ENCODE data around the gene KAZN. TPM values are rescaled to one million over a fixed set of nuclear protein-coding genes. Genes with fewer than 3 reads are reported as not detected.

The KAZN gene
- total and polyA plus RNA-seq, 12 donors: 1.1 to 6.5 (median 1.9) TPM

DNA sequence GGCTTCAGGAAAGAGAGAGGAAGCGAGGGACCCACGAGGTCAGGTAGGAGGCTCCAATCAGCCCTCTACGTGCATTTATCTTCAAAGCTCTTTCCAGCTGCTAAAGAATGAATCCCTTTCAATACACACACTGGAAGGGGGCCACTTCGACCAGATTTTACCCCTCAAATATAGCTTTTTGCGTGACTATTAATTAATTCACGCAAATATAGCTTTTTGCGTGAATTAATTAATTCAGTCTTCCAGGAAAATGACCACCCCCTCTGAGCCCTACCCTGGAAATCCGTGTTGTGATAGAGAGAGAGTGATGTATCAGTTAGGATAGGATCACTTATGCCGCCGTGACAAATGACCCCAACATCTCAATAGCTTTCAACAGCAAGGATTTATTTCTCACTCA lies 289.9 kb downstream of the KAZN start:
- ATAC-seq (no peak), DNase-seq (no peak)
- H3K36me3 ChIP-seq: no peaks in the 10 kb centered on the region
- H3K27ac ChIP-seq: no peak overlapping the region
- WGBS, 2 donors: 81 to 85% methylated on average over 10 of the region's 10 CpGs
- intact Hi-C loops (cut with DNase I): no loop called here
- peaks cover 0 to 28% (median 10%) of the 10 kb centered on the region in 7 donors for H3K27me3 ChIP-seq
- TF ChIP-seq, protein P1, sequence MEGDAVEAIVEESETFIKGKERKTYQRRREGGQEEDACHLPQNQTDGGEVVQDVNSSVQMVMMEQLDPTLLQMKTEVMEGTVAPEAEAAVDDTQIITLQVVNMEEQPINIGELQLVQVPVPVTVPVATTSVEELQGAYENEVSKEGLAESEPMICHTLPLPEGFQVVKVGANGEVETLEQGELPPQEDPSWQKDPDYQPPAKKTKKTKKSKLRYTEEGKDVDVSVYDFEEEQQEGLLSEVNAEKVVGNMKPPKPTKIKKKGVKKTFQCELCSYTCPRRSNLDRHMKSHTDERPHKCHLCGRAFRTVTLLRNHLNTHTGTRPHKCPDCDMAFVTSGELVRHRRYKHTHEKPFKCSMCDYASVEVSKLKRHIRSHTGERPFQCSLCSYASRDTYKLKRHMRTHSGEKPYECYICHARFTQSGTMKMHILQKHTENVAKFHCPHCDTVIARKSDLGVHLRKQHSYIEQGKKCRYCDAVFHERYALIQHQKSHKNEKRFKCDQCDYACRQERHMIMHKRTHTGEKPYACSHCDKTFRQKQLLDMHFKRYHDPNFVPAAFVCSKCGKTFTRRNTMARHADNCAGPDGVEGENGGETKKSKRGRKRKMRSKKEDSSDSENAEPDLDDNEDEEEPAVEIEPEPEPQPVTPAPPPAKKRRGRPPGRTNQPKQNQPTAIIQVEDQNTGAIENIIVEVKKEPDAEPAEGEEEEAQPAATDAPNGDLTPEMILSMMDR (IDR thresholded peaks at IDR 0.05): no peak
- no peaks in the 10 kb centered on the region for H3K4me1 ChIP-seq
- no peak overlapping the region for H3K4me3 ChIP-seq
- no peaks in the 10 kb centered on the region for H3K9me3 ChIP-seq

DNA sequence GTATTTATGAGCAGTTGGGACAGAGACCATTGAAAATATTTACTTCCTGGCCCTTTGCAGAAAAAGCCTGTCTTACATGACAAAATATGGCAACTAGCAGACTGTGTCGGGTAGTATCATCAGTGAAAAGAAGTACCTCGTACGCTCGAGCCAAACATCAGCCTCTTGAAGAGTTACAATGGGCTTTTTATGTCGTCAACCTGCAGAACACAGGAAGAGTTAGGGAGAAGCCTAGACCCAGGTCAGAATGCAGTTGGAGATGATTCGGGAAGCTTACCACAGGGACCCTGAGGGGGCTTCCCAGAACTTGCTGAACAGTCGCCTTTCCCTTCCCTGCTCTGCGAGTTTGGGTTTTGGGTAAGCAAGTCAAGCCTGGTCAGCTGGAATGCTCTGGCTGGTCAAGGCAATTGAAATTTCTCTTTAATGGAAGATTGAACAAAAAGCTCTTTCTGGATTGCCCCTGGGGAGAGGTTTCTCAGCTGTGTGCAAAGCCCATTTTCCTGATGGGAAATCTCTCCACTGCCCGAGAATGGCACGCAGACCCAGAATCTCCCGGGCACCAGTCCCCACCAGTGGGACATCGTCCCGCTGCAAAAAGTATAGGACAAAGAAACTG lies 291.4 kb downstream of the KAZN start:
- no peak overlapping the region for H3K4me3 ChIP-seq
- H3K36me3 ChIP-seq: no peaks in the 10 kb centered on the region
- H3K27ac ChIP-seq: no peak overlapping the region
- peaks cover 0 to 3% (median 0%) of the 10 kb centered on the region in 9 donors for H3K4me1 ChIP-seq
- no peak for DNase-seq
- no peaks in the 10 kb centered on the region for H3K9me3 ChIP-seq
- intact Hi-C loops (cut with DNase I): no loop called here
- WGBS, 2 donors: 79 to 80% methylated on average over 13 of the region's 13 CpGs
- peaks cover 0 to 30% (median 21%) of the 10 kb centered on the region in 7 donors for H3K27me3 ChIP-seq
- no peak for ATAC-seq
- TF ChIP-seq, protein P1 (IDR thresholded peaks at IDR 0.05): no peak

DNA sequence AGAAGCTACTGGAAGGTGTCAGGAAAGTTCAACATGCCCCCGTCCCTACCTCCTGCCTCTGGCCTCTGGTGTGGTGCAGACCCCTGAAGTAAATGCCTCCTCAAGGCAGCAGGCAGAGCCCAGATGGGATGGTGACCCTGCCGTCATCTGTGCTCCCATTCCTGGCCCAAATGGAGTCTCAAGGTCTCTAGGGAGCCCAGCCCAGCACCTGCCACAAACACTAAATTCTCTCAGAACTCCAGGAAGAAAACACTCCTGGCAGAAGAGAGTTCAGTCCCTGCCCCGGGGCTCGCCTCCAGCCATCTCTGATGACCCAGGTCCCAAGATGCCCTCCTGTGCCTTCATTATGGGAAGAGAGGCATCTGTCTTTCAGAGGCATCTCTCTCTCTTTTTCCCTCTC lies 293.5 kb downstream of the KAZN start:
- no peaks in the 10 kb centered on the region for H3K9me3 ChIP-seq
- H3K27me3 ChIP-seq: peaks cover 0 to 41% (median 26%) of the 10 kb centered on the region in 7 donors
- H3K36me3 ChIP-seq: no peaks in the 10 kb centered on the region
- intact Hi-C loops (cut with DNase I): no loop called here
- H3K4me3 ChIP-seq: no peak overlapping the region
- peaks cover 0 to 3% (median 0%) of the 10 kb centered on the region in 9 donors for H3K4me1 ChIP-seq
- H3K27ac ChIP-seq: no peak overlapping the region
- no peak for DNase-seq
- no peak for ATAC-seq
- 70 to 89% methylated on average over 4 of the region's 4 CpGs for WGBS, 2 donors
- TF ChIP-seq, protein P1 (IDR thresholded peaks at IDR 0.05): no peak

DNA sequence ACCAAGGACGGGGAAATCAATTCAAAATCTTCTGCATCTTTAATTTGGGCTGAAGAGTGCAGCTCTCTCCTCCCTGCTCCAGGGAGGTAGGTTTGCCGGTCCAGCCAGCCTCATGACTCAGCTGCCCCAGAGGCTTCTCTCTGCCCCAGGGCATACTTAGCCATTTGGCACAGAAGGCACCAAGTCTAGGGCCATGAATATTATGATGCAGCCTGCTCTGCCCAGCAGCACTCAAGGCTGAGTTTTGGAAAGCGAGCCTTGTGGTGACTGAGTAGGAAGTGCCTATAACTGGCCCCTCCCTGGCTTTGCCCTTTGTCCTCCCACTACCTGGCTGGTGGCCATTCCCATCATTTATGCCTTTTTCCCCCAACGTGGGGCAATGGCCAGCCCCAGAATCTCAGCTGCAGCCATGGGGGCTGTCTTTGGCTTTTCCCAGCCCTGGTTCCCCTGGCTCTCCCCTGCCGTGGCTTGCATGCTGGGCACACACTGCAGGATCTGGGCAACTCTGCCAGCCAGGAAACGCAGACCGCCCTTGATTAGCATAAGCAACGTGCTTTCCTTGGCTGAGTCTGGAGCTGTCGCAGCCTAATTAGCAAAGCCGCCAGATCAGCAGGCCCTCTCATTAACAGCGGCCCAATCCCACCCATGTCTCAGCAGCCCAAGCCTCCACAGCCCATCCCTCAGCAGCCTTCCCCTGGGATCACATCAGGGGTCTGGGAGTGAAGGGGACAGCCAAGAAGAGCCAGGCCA lies 296.5 kb downstream of the KAZN start:
- Histone ChIP-seq H3K4me3 (no peak overlapping the region), H3K4me1 (peaks cover 0 to 3% (median 0%) of the 10 kb centered on the region in 9 donors), H3K36me3 (no peaks in the 10 kb centered on the region), H3K9me3 (no peaks in the 10 kb centered on the region), H3K27ac (no peak overlapping the region), H3K27me3 (peaks cover 0 to 58% (median 45%) of the 10 kb centered on the region in 7 donors)
- TF ChIP-seq, protein P1 (IDR thresholded peaks at IDR 0.05): no peak
- ATAC-seq (peak in 1 of 8 donors; percentile 47), DNase-seq (no peak)
- WGBS, 2 donors: 46 to 52% methylated on average over 11 of the region's 11 CpGs
- intact Hi-C loops (cut with DNase I): no loop called here
